HepG2 (cell line): Measurements from ENCODE around the gene FCHO2. TPM values are rescaled to one million over a fixed set of nuclear protein-coding genes. Genes with fewer than 3 reads are reported as not detected.

Experiments
- BCL6 ChIP-seq: IDR thresholded peaks from 2 replicates; pipeline ENCODE4 v1.6.1; 2016; ENCODE audit warnings: missing genetic modification reagents, missing compliant biosample characterization
- BRCA1 ChIP-seq: sonication (generic); formaldehyde crosslinking; IDR thresholded peaks from 2 replicates; pipeline ENCODE4 v1.4.0; 2020; ENCODE audit warnings: missing genetic modification reagents
- EED ChIP-seq: sonication (generic); formaldehyde crosslinking; IDR thresholded peaks from 2 replicates; pipeline ENCODE4 v1.5.0; 2020; ENCODE audit warnings: mild to moderate bottlenecking, missing genetic modification reagents
- FOXA1 ChIP-seq, 2 experiments: fragments of 450-650 bp in 1 of 2; sonication (generic) in 1 of 2; formaldehyde crosslinking in 1 of 2; IDR thresholded peaks; 2 replicates each; pipeline versions ENCODE4 v1.4.0 to v1.6.1; 2016 to 2020; ENCODE audit warnings: missing genetic modification reagents in 1 of 2
- HNRNPK ChIP-seq: fragments of 200-400 bp; formaldehyde crosslinking; IDR thresholded peaks from 2 replicates; pipeline ENCODE4 v1.6.1; 2018; ENCODE audit warnings: low read length, low read depth, moderate library complexity, mild to moderate bottlenecking; ENCODE audit not compliant: poor library complexity, severe bottlenecking
- ISL2 ChIP-seq: sonication (generic); formaldehyde crosslinking; IDR thresholded peaks from 2 replicates; pipeline ENCODE4 v1.5.0; 2020; ENCODE audit warnings: missing genetic modification reagents
- NFE2 ChIP-seq: sonication (generic); formaldehyde crosslinking; IDR thresholded peaks from 2 replicates; pipeline ENCODE4 v1.4.0; 2020; ENCODE audit warnings: missing genetic modification reagents
- PPARG ChIP-seq: conservative IDR thresholded peaks from 2 replicates; pipeline ENCODE4 v1.6.1; 2016; ENCODE audit warnings: missing biosample characterization, missing genetic modification reagents
- PTBP1 ChIP-seq: fragments of 200-400 bp; formaldehyde crosslinking; IDR thresholded peaks from 2 replicates; pipeline ENCODE4 v1.6.1; 2018; ENCODE audit warnings: low read length, low read depth; ENCODE audit not compliant: poor library complexity, severe bottlenecking
- SALL2 ChIP-seq: sonication (generic); formaldehyde crosslinking; IDR thresholded peaks from 2 replicates; pipeline ENCODE4 v1.8.1; 2023; ENCODE audit warnings: mild to moderate bottlenecking, missing genetic modification reagents, inconsistent platforms
- SAP130 ChIP-seq: IDR thresholded peaks from 2 replicates; pipeline ENCODE4 v1.6.1; 2016; ENCODE audit warnings: low read depth
- SIX1 ChIP-seq: sonication (generic); formaldehyde crosslinking; IDR thresholded peaks from 2 replicates; pipeline ENCODE4 v1.4.0; 2020; ENCODE audit warnings: missing genetic modification reagents, borderline replicate concordance
- SMAD3 ChIP-seq: sonication (generic); formaldehyde crosslinking; IDR thresholded peaks from 2 replicates; pipeline ENCODE4 v1.4.0; 2020; ENCODE audit warnings: missing genetic modification reagents
- SRY ChIP-seq: sonication (generic); formaldehyde crosslinking; IDR thresholded peaks from 2 replicates; pipeline ENCODE4 v1.8.0; 2022; ENCODE audit warnings: mild to moderate bottlenecking, missing genetic modification reagents
- TBX3 ChIP-seq: fragments of 450-650 bp; IDR thresholded peaks from 2 replicates; pipeline ENCODE4 v1.6.1; 2017; ENCODE audit warnings: antibody characterized with exemption, mild to moderate bottlenecking, inconsistent platforms, borderline replicate concordance
- U2AF1 ChIP-seq: fragments of 200-400 bp; formaldehyde crosslinking; optimal IDR thresholded peaks from 2 replicates; pipeline ENCODE3; 2017; ENCODE audit warnings: mild to moderate bottlenecking, low read depth, low read length
- YEATS4 ChIP-seq: sonication (generic); formaldehyde crosslinking; IDR thresholded peaks from 2 replicates; pipeline ENCODE4 v1.4.0; 2020; ENCODE audit warnings: missing genetic modification reagents, borderline replicate concordance
- ZBTB8A ChIP-seq: sonication (generic); formaldehyde crosslinking; IDR thresholded peaks from 2 replicates; pipeline ENCODE4 v1.4.0; 2020; ENCODE audit warnings: mild to moderate bottlenecking, low read depth, missing genetic modification reagents, borderline replicate concordance
- ZNF12 ChIP-seq: sonication (generic); formaldehyde crosslinking; IDR thresholded peaks from 2 replicates; pipeline ENCODE4 v1.5.0; 2020; ENCODE audit warnings: missing genetic modification reagents
- ZNF282 ChIP-seq: fragments of 450-650 bp; IDR thresholded peaks from 2 replicates; pipeline ENCODE4 v1.6.1; 2018; ENCODE audit not compliant: partially characterized antibody
- ZNF430 ChIP-seq: sonication (generic); formaldehyde crosslinking; IDR thresholded peaks from 2 replicates; pipeline ENCODE4 v1.9.0; 2021; ENCODE audit warnings: mild to moderate bottlenecking, missing genetic modification reagents
- ZNF572 ChIP-seq: sonication (generic); formaldehyde crosslinking; IDR thresholded peaks from 2 replicates; pipeline ENCODE4 v1.5.1; 2020; ENCODE audit warnings: mild to moderate bottlenecking, missing genetic modification reagents
- ZNF619 ChIP-seq: sonication (generic); formaldehyde crosslinking; IDR thresholded peaks from 2 replicates; pipeline ENCODE4 v1.4.0; 2020; ENCODE audit warnings: mild to moderate bottlenecking, missing genetic modification reagents
- ZNF878 ChIP-seq: sonication (generic); formaldehyde crosslinking; IDR thresholded peaks from 2 replicates; pipeline ENCODE4 v1.8.1; 2023; ENCODE audit warnings: mild to moderate bottlenecking, missing genetic modification reagents, moderate library complexity
- ZNF883 ChIP-seq: sonication (generic); formaldehyde crosslinking; IDR thresholded peaks from 2 replicates; pipeline ENCODE4 v1.5.1; 2020; ENCODE audit warnings: mild to moderate bottlenecking, missing genetic modification reagents; ENCODE audit errors: not compliant biosample characterization
- polyA plus RNA-seq, 8 experiments: library from polyadenylated mRNA; depleted of rRNA in 3 of 8; stranded (reverse) in 7 of 8; unstranded in 1 of 8; fragments of >200 nt; fragmentation: Illumina TruSeq in 4 of 8; extraction: Trizol in 4 of 8; gene quantifications; 2 replicates each; pipeline versions ENCODE4 v1.2.1 to v1.2.3, GENCODE V29; 2011 to 2016; ENCODE audit warnings: low read depth in 4 of 8, missing spikeins in 1 of 8, mixed read lengths in 1 of 8; ENCODE audit not compliant: insufficient read depth in 1 of 8
- total RNA-seq, 5 experiments: library from RNA; depleted of rRNA; stranded (reverse); fragments of >200 nt; fragmentation: Illumina TruSeq; extraction: Trizol; gene quantifications; 2 replicates each; pipeline ENCODE4 v1.2.3, GENCODE V29; 2016; ENCODE audit warnings: low read depth in 1 of 5
- TF ChIP-seq, protein P1 (sequence below): sonication (generic); formaldehyde crosslinking; IDR thresholded peaks from 2 replicates; pipeline ENCODE4 v1.5.0; 2020; ENCODE audit warnings: missing genetic modification reagents
- TF ChIP-seq, protein P2 (sequence below): sonication (generic); formaldehyde crosslinking; IDR thresholded peaks from 2 replicates; pipeline ENCODE4 v1.4.0; 2020; ENCODE audit warnings: mild to moderate bottlenecking, low read depth, missing genetic modification reagents
- TF ChIP-seq, protein P3 (sequence below): sonication (generic); formaldehyde crosslinking; IDR thresholded peaks from 2 replicates; pipeline ENCODE4 v1.5.0; 2020; ENCODE audit warnings: missing genetic modification reagents, mild to moderate bottlenecking, borderline replicate concordance
- TF ChIP-seq, protein P4 (sequence below): sonication (generic); formaldehyde crosslinking; IDR thresholded peaks from 2 replicates; pipeline ENCODE4 v1.5.0; 2020; ENCODE audit warnings: missing genetic modification reagents

Gene FCHO2
- total and polyA plus RNA-seq, 2 of the 13 experiments (the other 11 are each of a cell fraction or from before 2014, with no cell fraction given): 11.6 to 17.3 TPM

DNA sequence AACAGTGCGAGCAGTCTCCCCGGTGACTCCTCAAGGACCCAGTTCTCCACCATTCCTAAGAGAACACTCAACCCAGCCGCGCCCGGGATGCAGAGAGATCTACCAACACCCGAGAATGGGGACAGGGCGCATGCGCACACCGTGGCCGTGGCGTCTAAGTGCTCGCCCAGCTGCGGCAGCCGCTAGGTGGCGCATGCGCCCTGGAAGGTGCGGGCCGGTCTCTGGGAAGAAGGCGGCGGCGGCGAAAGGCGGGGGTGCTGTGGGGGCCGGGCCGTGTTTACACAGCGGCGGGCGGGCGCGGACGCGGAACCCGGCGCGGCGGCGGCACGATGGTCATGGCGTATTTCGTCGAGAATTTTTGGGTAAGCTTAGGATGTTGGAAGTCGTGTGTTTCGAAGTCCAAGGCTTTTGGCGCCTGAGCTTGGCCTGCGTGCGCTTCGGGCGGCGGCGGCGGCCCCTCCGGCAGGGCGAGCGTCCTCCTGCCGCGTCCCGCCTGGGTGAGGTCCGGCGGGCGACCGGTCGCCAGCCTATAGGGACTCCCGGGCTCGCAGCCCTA is at the start of gene FCHO2 (continued):
- TF ChIP-seq BCL6 (CRISPR knock-in tag) (peak; percentile 60), ZBTB8A (no peak), ZNF878 (CRISPR knock-in tag) (no peak), ZNF619 (CRISPR knock-in tag) (no peak), EED (CRISPR knock-in tag) (no peak), HNRNPK (no peak), YEATS4 (0 out of 2 replicates have a peak, but pooled peaks have one; percentile 63), ZNF282 (no peak), SRY (CRISPR knock-in tag) (0 out of 2 replicates have a peak, but pooled peaks have one; percentile 47), ISL2 (CRISPR knock-in tag) (0 out of 2 replicates have a peak, but pooled peaks have one; percentile 44), ZNF12 (CRISPR knock-in tag) (no peak; the same call in 1 of the 2 replicates), SALL2 (CRISPR knock-in tag) (peak; percentile 28; the same call in 1 of the 2 replicates), ZNF883 (CRISPR knock-in tag) (peak; percentile 60), SMAD3 (0 out of 2 replicates have a peak, but pooled peaks have one; percentile 19), U2AF1 (no peak), PTBP1 (peak; percentile 92), ZNF430 (CRISPR knock-in tag) (peak; percentile 70), SIX1 (CRISPR knock-in tag) (no peak), FOXA1 (IDR thresholded peaks at IDR 0.05) (peak; percentile 51), FOXA1 (CRISPR knock-in tag; IDR thresholded peaks at IDR 0.05) (peak; percentile 100), NFE2 (no peak), TBX3 (peak; percentile 56; the same call in 1 of the 2 replicates), BRCA1 (no peak), ZNF572 (CRISPR knock-in tag) (no peak), SAP130 (CRISPR knock-in tag) (peak; percentile 63), PPARG (no peak)
- TF ChIP-seq, protein P1, sequence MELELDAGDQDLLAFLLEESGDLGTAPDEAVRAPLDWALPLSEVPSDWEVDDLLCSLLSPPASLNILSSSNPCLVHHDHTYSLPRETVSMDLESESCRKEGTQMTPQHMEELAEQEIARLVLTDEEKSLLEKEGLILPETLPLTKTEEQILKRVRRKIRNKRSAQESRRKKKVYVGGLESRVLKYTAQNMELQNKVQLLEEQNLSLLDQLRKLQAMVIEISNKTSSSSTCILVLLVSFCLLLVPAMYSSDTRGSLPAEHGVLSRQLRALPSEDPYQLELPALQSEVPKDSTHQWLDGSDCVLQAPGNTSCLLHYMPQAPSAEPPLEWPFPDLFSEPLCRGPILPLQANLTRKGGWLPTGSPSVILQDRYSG: no peak
- TF ChIP-seq, protein P2, sequence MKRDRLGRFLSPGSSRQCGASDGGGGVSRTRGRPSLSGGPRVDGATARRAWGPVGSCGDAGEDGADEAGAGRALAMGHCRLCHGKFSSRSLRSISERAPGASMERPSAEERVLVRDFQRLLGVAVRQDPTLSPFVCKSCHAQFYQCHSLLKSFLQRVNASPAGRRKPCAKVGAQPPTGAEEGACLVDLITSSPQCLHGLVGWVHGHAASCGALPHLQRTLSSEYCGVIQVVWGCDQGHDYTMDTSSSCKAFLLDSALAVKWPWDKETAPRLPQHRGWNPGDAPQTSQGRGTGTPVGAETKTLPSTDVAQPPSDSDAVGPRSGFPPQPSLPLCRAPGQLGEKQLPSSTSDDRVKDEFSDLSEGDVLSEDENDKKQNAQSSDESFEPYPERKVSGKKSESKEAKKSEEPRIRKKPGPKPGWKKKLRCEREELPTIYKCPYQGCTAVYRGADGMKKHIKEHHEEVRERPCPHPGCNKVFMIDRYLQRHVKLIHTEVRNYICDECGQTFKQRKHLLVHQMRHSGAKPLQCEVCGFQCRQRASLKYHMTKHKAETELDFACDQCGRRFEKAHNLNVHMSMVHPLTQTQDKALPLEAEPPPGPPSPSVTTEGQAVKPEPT: no peak
- TF ChIP-seq, protein P3, sequence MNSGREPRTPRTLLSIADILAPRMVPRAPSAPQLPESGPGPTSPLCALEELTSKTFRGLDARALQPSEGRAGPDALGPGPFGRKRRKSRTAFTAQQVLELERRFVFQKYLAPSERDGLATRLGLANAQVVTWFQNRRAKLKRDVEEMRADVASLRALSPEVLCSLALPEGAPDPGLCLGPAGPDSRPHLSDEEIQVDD (CRISPR knock-in tag): 0 out of 2 replicates have a peak, but pooled peaks have one; percentile 46
- TF ChIP-seq, protein P4, sequence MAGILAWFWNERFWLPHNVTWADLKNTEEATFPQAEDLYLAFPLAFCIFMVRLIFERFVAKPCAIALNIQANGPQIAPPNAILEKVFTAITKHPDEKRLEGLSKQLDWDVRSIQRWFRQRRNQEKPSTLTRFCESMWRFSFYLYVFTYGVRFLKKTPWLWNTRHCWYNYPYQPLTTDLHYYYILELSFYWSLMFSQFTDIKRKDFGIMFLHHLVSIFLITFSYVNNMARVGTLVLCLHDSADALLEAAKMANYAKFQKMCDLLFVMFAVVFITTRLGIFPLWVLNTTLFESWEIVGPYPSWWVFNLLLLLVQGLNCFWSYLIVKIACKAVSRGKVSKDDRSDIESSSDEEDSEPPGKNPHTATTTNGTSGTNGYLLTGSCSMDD (CRISPR knock-in tag): no peak
